K562 (cell line): ENCODE results near the gene AP1M1. TPM values are rescaled to one million over a fixed set of nuclear protein-coding genes. Genes with fewer than 3 reads are reported as not detected.

ENCODE experiments used
- ARID2 ChIP-seq: fragments of 450-650 bp; IDR thresholded peaks from 2 replicates; pipeline ENCODE4 v1.6.1; 2017; ENCODE audit warnings: antibody characterized with exemption, mild to moderate bottlenecking
- ARID4B ChIP-seq: sonication (generic); formaldehyde crosslinking; IDR thresholded peaks from 2 replicates; pipeline ENCODE4 v1.8.0; 2022; ENCODE audit warnings: mild to moderate bottlenecking, missing genetic modification reagents
- CHD7 ChIP-seq: fragments of 200-600 bp; sonication (generic); IDR thresholded peaks from one replicate; pipeline ENCODE4 v1.6.1; 2012; ENCODE audit warnings: mild to moderate bottlenecking, low read depth, low read length, inconsistent platforms
- EP300 ChIP-seq: IDR thresholded peaks from 2 replicates; pipeline ENCODE4 v1.6.1; 2012; ENCODE audit warnings: low read length, improper control_type of control experiment
- HES1 ChIP-seq: fragments of 450-650 bp; IDR thresholded peaks from 2 replicates; pipeline ENCODE4 v1.6.1; 2016; ENCODE audit warnings: low read depth, mild to moderate bottlenecking, moderate library complexity
- HNRNPK ChIP-seq: fragments of 200-400 bp; formaldehyde crosslinking; IDR thresholded peaks from one replicate; pipeline ENCODE4 v1.6.1; 2018; ENCODE audit warnings: mild to moderate bottlenecking, low read depth, low read length; ENCODE audit not compliant: poor library complexity, severe bottlenecking
- NFYB ChIP-seq: IDR thresholded peaks from 2 replicates; pipeline ENCODE4 v1.6.1; 2011; ENCODE audit warnings: mild to moderate bottlenecking, moderate library complexity; ENCODE audit not compliant: insufficient read length; ENCODE audit errors: extremely low read depth
- NR2F6 ChIP-seq: fragments of 450-650 bp; formaldehyde crosslinking; IDR thresholded peaks from 2 replicates; pipeline ENCODE4 v1.4.0; 2020; ENCODE audit warnings: mild to moderate bottlenecking
- POLR3A ChIP-seq: IDR thresholded peaks from 2 replicates; pipeline ENCODE4 v1.6.1; 2011; ENCODE audit warnings: borderline replicate concordance, mild to moderate bottlenecking, moderate library complexity; ENCODE audit not compliant: insufficient read length, insufficient read depth; ENCODE audit errors: extremely low read depth
- TRIM28 ChIP-seq: fragments of 450-650 bp; IDR thresholded peaks from 2 replicates; pipeline ENCODE4 v1.6.1; 2017
- WHSC1 ChIP-seq: IDR thresholded peaks from one replicate; pipeline ENCODE4 v1.6.1; 2012; ENCODE audit warnings: low read length, control low read depth, inconsistent platforms
- ZC3H4 ChIP-seq: sonication (generic); formaldehyde crosslinking; IDR thresholded peaks from 2 replicates; pipeline ENCODE4 v1.9.0; 2021; ENCODE audit warnings: missing genetic modification reagents, borderline replicate concordance
- polyA plus RNA-seq, 8 experiments: library from polyadenylated mRNA; depleted of rRNA in 4 of 8; stranded (reverse) in 5 of 8; unstranded in 3 of 8; fragments of >200 nt; fragmentation: Nextera tagmentation in 2 of 8; fragmentation: Illumina TruSeq in 1 of 8; extraction: Ambion mirVana in 2 of 8; extraction: Trizol in 1 of 8; gene quantifications; 2 replicates each; pipeline versions ENCODE4 v1.2.1 to v1.2.3, GENCODE V29; 2011 to 2014; ENCODE audit warnings: inconsistent platforms in 1 of 8, missing spikeins in 1 of 8
- total RNA-seq, 7 experiments: library from RNA; depleted of rRNA in 6 of 7; stranded (reverse); fragments of >200 nt in 6 of 7; fragmentation: Illumina TruSeq in 2 of 7; extraction: Trizol in 2 of 7; gene quantifications; 2 replicates each; pipeline versions ENCODE4 v1.2.1 to v1.2.3, GENCODE V29; 2011 to 2021; ENCODE audit warnings: low replicate concordance in 1 of 7

AP1M1 gene
- total and polyA plus RNA-seq, 9 of the 15 experiments (the other 6 are each of a cell fraction or from before 2014, with no cell fraction given) = 0.87 to 56.2 (median 29.1) TPM

- TF ChIP-seq CHD7 (no peak), WHSC1 (no peak), ZC3H4 (CRISPR knock-in tag) (no peak), HES1 (no peak), ARID2 (no peak), EP300 (no peak), HNRNPK (no peak), TRIM28 (no peak), ARID4B (CRISPR knock-in tag) (no peak), NFYB (no peak), NR2F6 (no peak), POLR3A (no peak)
These were observed 62.6 kb downstream of the AP1M1 start (continued) for GRCh38 chr19:16260160-16260811.
